ENCODE data around the gene ILF2. TPM values are rescaled to one million over a fixed set of nuclear protein-coding genes. Genes with fewer than 3 reads are reported as not detected.
A peak's percentile ranks its signal among the peaks of the same experiment; 100 is the strongest.

ILF2 gene
- total and polyA plus RNA-seq, 2 of the 13 experiments (the other 11 are each of a cell fraction or from before 2014, with no cell fraction given), result 292 to 366 TPM

DNA sequence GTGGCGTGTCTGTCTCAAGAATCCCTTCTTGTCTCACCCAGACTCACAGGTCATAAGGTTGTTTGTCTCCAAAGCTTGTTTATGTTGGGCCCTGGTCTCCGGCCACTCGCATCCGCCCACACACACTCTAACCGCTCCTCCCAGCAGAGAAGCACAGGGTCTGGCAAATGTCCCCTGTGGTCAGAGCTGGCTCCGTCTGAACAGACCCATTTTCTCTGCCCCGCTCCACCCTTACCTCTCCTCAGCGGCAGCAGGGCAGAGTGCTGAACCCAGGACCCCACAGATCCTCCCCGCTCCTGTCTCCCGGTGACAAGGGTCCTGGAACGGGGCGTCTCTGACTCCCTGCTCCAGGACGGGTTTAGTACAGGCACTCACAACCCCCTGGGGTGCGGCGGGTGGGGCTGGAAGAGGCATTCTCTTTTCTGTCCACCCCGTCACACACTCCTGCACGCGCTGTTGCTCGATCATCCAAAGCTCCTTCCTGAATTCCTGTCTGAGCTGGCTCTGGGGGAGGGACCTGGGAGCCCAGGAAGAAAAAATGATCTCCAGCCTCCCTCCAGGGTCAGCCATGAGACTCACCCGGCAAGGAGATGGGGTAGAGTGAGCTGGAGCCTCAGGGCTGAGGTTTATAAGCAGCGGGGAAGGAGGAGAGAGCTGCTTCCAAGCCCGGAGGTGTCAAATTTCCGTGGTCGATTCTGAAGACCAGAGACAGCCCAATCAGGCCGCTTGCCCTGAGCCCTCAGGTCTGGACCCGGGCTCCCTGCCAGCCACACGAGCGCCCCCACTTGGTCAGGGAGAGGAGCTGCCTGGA lies 43.7 kb downstream of the ILF2 start, which contains the start of gene S100A13 (continued):
- TF ChIP-seq ZNF280D (CRISPR knock-in tag; IDR thresholded peaks at IDR 0.05), result no peak
- peak; percentile 19; the same call in 1 of the 2 replicates for TF ChIP-seq KDM4B (CRISPR knock-in tag; IDR thresholded peaks at IDR 0.05)
- no peak; the same call in 1 of the 2 replicates for TF ChIP-seq PATZ1 (CRISPR knock-in tag; IDR thresholded peaks at IDR 0.05)
- TF ChIP-seq FOXC1 (CRISPR knock-in tag; IDR thresholded peaks at IDR 0.05; ENCODE audit: borderline replicate concordance), result peak; percentile 40
- no peak for TF ChIP-seq CBX5 (CRISPR knock-in tag; IDR thresholded peaks at IDR 0.05; ENCODE audit: borderline replicate concordance)
- no peak for TF ChIP-seq PAX8 (CRISPR knock-in tag; IDR thresholded peaks at IDR 0.05; ENCODE audit: borderline replicate concordance)
- no peak for TF ChIP-seq ZNF513 (CRISPR knock-in tag; conservative IDR thresholded peaks at IDR 0.05)
- TF ChIP-seq KAT8 (CRISPR knock-in tag; IDR thresholded peaks at IDR 0.05), result no peak
- TF ChIP-seq ZNF354B (CRISPR knock-in tag; IDR thresholded peaks at IDR 0.05), result no peak
- no peak for TF ChIP-seq FOXO1 (CRISPR knock-in tag; IDR thresholded peaks at IDR 0.05)
- no peak for TF ChIP-seq TRIM24 (CRISPR knock-in tag; IDR thresholded peaks at IDR 0.05)
- TF ChIP-seq ZNF232 (CRISPR knock-in tag; IDR thresholded peaks at IDR 0.05; ENCODE audit: borderline replicate concordance), result no peak
- TF ChIP-seq ZBTB39 (CRISPR knock-in tag; IDR thresholded peaks at IDR 0.05), result peak; percentile 64; the same call in 1 of the 2 replicates
- TF ChIP-seq RORA (CRISPR knock-in tag; IDR thresholded peaks at IDR 0.05), result no peak
- TF ChIP-seq ATF7 (IDR thresholded peaks at IDR 0.05), result no peak
- no peak for TF ChIP-seq ATF7 (CRISPR knock-in tag; IDR thresholded peaks at IDR 0.05)
- no peak for TF ChIP-seq MAZ (IDR thresholded peaks at IDR 0.05; ENCODE audit: borderline replicate concordance, low read depth, low read length)
- 0 out of 2 replicates have a peak, but pooled peaks have one; percentile 27 for TF ChIP-seq MAZ (CRISPR knock-in tag; IDR thresholded peaks at IDR 0.05; ENCODE audit: low read depth)
- TF ChIP-seq ZNF703 (CRISPR knock-in tag; IDR thresholded peaks at IDR 0.05; ENCODE audit: borderline replicate concordance), result no peak
